BJ (cell line): ENCODE results near the gene DUSP15. TPM values are rescaled to one million over a fixed set of nuclear protein-coding genes. Genes with fewer than 3 reads are reported as not detected.
"Not testable (repeated sequence)": the region's sequence is repeated elsewhere in the genome, so short reads cannot be mapped to it uniquely, and the experiment has no call there.

Experiments used
- CTCF ChIA-PET: fragments of 350-600 bp; formaldehyde crosslinking; extraction: SDS; loops from one replicate; lab custom pipeline; 2021; ENCODE audit warnings: antibody characterized with exemption, inconsistent platforms; lab: Yijun Ruan, JAX
- POLR2A ChIA-PET: fragments of 300-600 bp; sonication (Branson Sonifier 250); formaldehyde crosslinking; extraction: SDS; loops from one replicate; lab custom pipeline; 2021; ENCODE audit warnings: antibody characterized with exemption; lab: Charles Lee
- DNase-seq: peaks from one replicate; pipeline ENCODE4 v3.0.0-alpha.2; 2011; ENCODE audit warnings: low read depth
- H3K27me3 ChIP-seq: 2 replicates; pipeline ENCODE4 v1.6.0; 2011; ENCODE audit warnings: low read length; ENCODE audit not compliant: control insufficient read depth, insufficient read depth
- H3K36me3 ChIP-seq: 2 replicates; pipeline ENCODE4 v1.5.1; 2011; ENCODE audit warnings: low read length; ENCODE audit not compliant: control insufficient read depth, insufficient read depth
- H3K4me3 ChIP-seq: 2 replicates; pipeline ENCODE4 v1.5.1; 2011; ENCODE audit warnings: low read depth, mild to moderate bottlenecking, control low read depth, low read length
- CTCF ChIP-seq: IDR thresholded peaks from 2 replicates; pipeline ENCODE4 v1.5.1; 2011; ENCODE audit warnings: low read depth, mild to moderate bottlenecking, control low read depth, inconsistent platforms, low read length, moderate library complexity; ENCODE audit not compliant: insufficient read depth
- polyA minus RNA-seq: library from RNA; depleted of rRNA, polyadenylated mRNA; stranded (reverse); fragments of >200 nt; gene quantifications from 2 replicates; pipeline ENCODE4 v1.2.3, GENCODE V29; 2011; rRNA and poly(A)+ RNA removed
- polyA plus RNA-seq: library from polyadenylated mRNA; depleted of rRNA; stranded (reverse); fragments of >200 nt; gene quantifications from 2 replicates; pipeline ENCODE4 v1.2.3, GENCODE V29; 2011; rRNA removed

Gene DUSP15
- polyA plus RNA-seq (0.09 TPM in 1 of 2 replicates, not detected in the other), polyA minus RNA-seq (not detected in 2 replicates)

- no peaks in the 10 kb centered on the region for H3K36me3 ChIP-seq
- H3K27me3 ChIP-seq, result peaks cover 33% of the 10 kb centered on the region
- H3K4me3 ChIP-seq, result peak within 1 kb of the TSS; percentile 3
- POLR2A ChIA-PET, result no interaction called here
- no peak for TF ChIP-seq CTCF
- CTCF ChIA-PET, result interaction anchor here (1.4 to 2.9 kb wide), 3 partner anchors 16 to 162 kb away, joined by 3 to 8 read pairs (median 5); no protein-coding TSS in a partner anchor
- no peak for DNase-seq
These were observed at the start of gene DUSP15, which contains the start of gene TTLL9 for GRCh38 chr20:31869942-31870725. Gene DUSP15, minus strand, starts transcription at chr20:31870527. Its CDS starts 190 bp downstream, at chr20:31870337. Gene TTLL9, plus strand, starts transcription at chr20:31870634. Its CDS starts 493 bp downstream, at chr20:31871127.

- no peak for TF ChIP-seq CTCF
- H3K4me3 ChIP-seq, result no peak overlapping the region
- POLR2A ChIA-PET, result no interaction called here
- CTCF ChIA-PET, result interaction anchor here (0.6 to 1.3 kb wide), 3 partner anchors 8 to 28 kb away, joined by 3 to 5 read pairs (median 4); no protein-coding TSS in a partner anchor
- no peak for DNase-seq
- H3K36me3 ChIP-seq, result no peaks in the 10 kb centered on the region
- peaks cover 13% of the 10 kb centered on the region for H3K27me3 ChIP-seq
These were observed 49.3 kb upstream of the DUSP15 start for GRCh38 chr20:31919410-31920155.

GRCh38 chr20:31918466-31919105, 48.3 kb upstream of the DUSP15 start:
- ChIA-PET CTCF (interaction anchor here (1.2 to 1.3 kb wide), 2 partner anchors 9 to 27 kb away, joined by 4 to 5 read pairs; no protein-coding TSS in a partner anchor), POLR2A (no interaction called here)
- Histone ChIP-seq H3K27me3 (peaks cover 14% of the 10 kb centered on the region), H3K4me3 (no peak overlapping the region), H3K36me3 (no peaks in the 10 kb centered on the region)
- no peak for DNase-seq
- TF ChIP-seq CTCF, result no peak

- DNase-seq, POLR2A ChIA-PET, CTCF ChIA-PET: not testable (repeated sequence)
These were observed 47.7 kb upstream of the DUSP15 start for GRCh38 chr20:31917962-31918412.

GRCh38 chr20:31916708-31917107, 46.4 kb upstream of the DUSP15 start:
- Histone ChIP-seq H3K4me3 (no peak overlapping the region), H3K36me3 (no peaks in the 10 kb centered on the region), H3K27me3 (peaks cover 13% of the 10 kb centered on the region)
- ChIA-PET CTCF (interaction anchor here (0.6 kb wide), 1 partner anchor 70 kb away, joined by 4 read pairs; no protein-coding TSS in a partner anchor), POLR2A (no interaction called here)
- no peak for TF ChIP-seq CTCF
- no peak for DNase-seq

More at GRCh38 chr20:31917962-31918412, 47.7 kb upstream of the DUSP15 start:
- not testable (repeated sequence) for H3K36me3 ChIP-seq, H3K4me3 ChIP-seq
- peaks cover 14% of the 10 kb centered on the region for H3K27me3 ChIP-seq
